Muscle of leg (tissue), 11 donors: Measurements from ENCODE around the gene CDK8. TPM values are rescaled to one million over a fixed set of nuclear protein-coding genes. Genes with fewer than 3 reads are reported as not detected.
"Not testable (repeated sequence)": the region's sequence is repeated elsewhere in the genome, so short reads cannot be mapped to it uniquely, and the experiment has no call there.

Source experiments
- DNase-seq: peaks from one replicate; pipeline ENCODE4 v3.0.0; 2013
- H3K27ac ChIP-seq: one replicate; pipeline ENCODE4 v1.5.1; 2013; ENCODE audit warnings: mild to moderate bottlenecking, low read length, control low read depth
- H3K27me3 ChIP-seq: one replicate; pipeline ENCODE4 v1.6.1; 2013; ENCODE audit warnings: low read length; ENCODE audit not compliant: control insufficient read depth, insufficient read depth
- H3K36me3 ChIP-seq: one replicate; pipeline ENCODE4 v1.6.1; 2013; ENCODE audit warnings: low read length; ENCODE audit not compliant: control insufficient read depth, insufficient read depth
- H3K4me1 ChIP-seq: one replicate; pipeline ENCODE4 v1.6.1; 2013; ENCODE audit warnings: low read length; ENCODE audit not compliant: control insufficient read depth, insufficient read depth
- H3K4me3 ChIP-seq: one replicate; pipeline ENCODE4 v1.5.1; 2013; ENCODE audit warnings: low read length, control low read depth
- H3K9me3 ChIP-seq: replicated peaks from 2 replicates; pipeline ENCODE4 v1.6.1; 2013; ENCODE audit warnings: low read depth, low read length; ENCODE audit not compliant: control insufficient read depth
- WGBS: methylation state at CpG from one replicate; pipeline ENCODE4 v1.1.5; 2013; ENCODE audit warnings: missing lambda C conversion rate; ENCODE audit not compliant: insufficient coverage; 5-methylcytosine and 5-hydroxymethylcytosine counted together
- polyA plus RNA-seq, 8 donors: library from polyadenylated mRNA; unstranded; fragments of 120-200 nt; gene quantifications; one replicate each; pipeline versions ENCODE4 v1.2.1 to v1.2.3, GENCODE V29; 2013; ENCODE audit warnings: inconsistent platforms in 1 of 8, low replicate concordance in 1 of 8; ENCODE audit not compliant: insufficient read length in 8 of 8, insufficient read depth in 1 of 8
- total RNA-seq: library from RNA; stranded (reverse); fragments of 120-200 nt; gene quantifications from one replicate; pipeline ENCODE4 v1.2.4, GENCODE V29; 2013

The CDK8 gene
- total and polyA plus RNA-seq, 9 donors: 17.3 to 30.0 (median 24.3) TPM

GRCh38 chr13:26272621-26273020, 18.7 kb downstream of the CDK8 start:
- H3K27me3 ChIP-seq: no peaks in the 10 kb centered on the region
- WGBS: no CpG with 5 or more reads among the region's 3 CpGs
- H3K36me3 ChIP-seq: no peaks in the 10 kb centered on the region
- no peaks in the 10 kb centered on the region for H3K9me3 ChIP-seq
- no peak overlapping the region for H3K4me3 ChIP-seq
- H3K4me1 ChIP-seq: no peaks in the 10 kb centered on the region
- no peak overlapping the region for H3K27ac ChIP-seq
- no peak for DNase-seq

- Histone ChIP-seq H3K4me3 (no peak overlapping the region), H3K4me1 (no peaks in the 10 kb centered on the region), H3K27ac (no peak overlapping the region), H3K9me3 (peaks cover 2% of the 10 kb centered on the region), H3K27me3 (no peaks in the 10 kb centered on the region), H3K36me3 (peaks cover 7% of the 10 kb centered on the region)
- WGBS: no CpG with 5 or more reads among the region's 2 CpGs
- DNase-seq: no peak
These were observed 26.4 kb downstream of the CDK8 start for GRCh38 chr13:26280295-26280694.

- H3K27me3 ChIP-seq: no peaks in the 10 kb centered on the region
- no peak overlapping the region for H3K4me3 ChIP-seq
- H3K27ac ChIP-seq: no peak overlapping the region
- 80% methylated on average over 1 of the region's 1 CpG for WGBS
- peaks cover 7% of the 10 kb centered on the region for H3K36me3 ChIP-seq
- H3K4me1 ChIP-seq: no peaks in the 10 kb centered on the region
- DNase-seq: no peak
- H3K9me3 ChIP-seq: peaks cover 2% of the 10 kb centered on the region
These were observed 26.9 kb downstream of the CDK8 start for GRCh38 chr13:26280822-26281221.

GRCh38 chr13:26285911-26286310, 32.0 kb downstream of the CDK8 start:
- H3K27ac ChIP-seq: not testable (repeated sequence)
- WGBS: no CpG with 5 or more reads among the region's 2 CpGs

GRCh38 chr13:26288838-26289237, 34.9 kb downstream of the CDK8 start:
- H3K4me3 ChIP-seq, DNase-seq, H3K9me3 ChIP-seq, H3K4me1 ChIP-seq, H3K27ac ChIP-seq, H3K27me3 ChIP-seq, H3K36me3 ChIP-seq: not testable (repeated sequence)
- WGBS: 100% methylated on average over 2 of the region's 7 CpGs

More at GRCh38 chr13:26285911-26286310, 32.0 kb downstream of the CDK8 start:
- H3K4me3 ChIP-seq, H3K9me3 ChIP-seq, DNase-seq, H3K4me1 ChIP-seq, H3K36me3 ChIP-seq, H3K27me3 ChIP-seq: not testable (repeated sequence)

- 60% methylated on average over 1 of the region's 6 CpGs for WGBS
- DNase-seq: peak; percentile 4
- Histone ChIP-seq H3K4me1 (no peaks in the 10 kb centered on the region), H3K4me3 (no peak overlapping the region), H3K36me3 (no peaks in the 10 kb centered on the region), H3K27me3 (no peaks in the 10 kb centered on the region), H3K9me3 (no peaks in the 10 kb centered on the region), H3K27ac (no peak overlapping the region)
These were observed 41.9 kb downstream of the CDK8 start for GRCh38 chr13:26295812-26296211.

- Histone ChIP-seq H3K27ac (no peak overlapping the region), H3K9me3 (no peaks in the 10 kb centered on the region), H3K36me3 (no peaks in the 10 kb centered on the region), H3K4me1 (no peaks in the 10 kb centered on the region), H3K27me3 (no peaks in the 10 kb centered on the region), H3K4me3 (no peak overlapping the region)
- no CpG with 5 or more reads among the region's 4 CpGs for WGBS
- DNase-seq: no peak
These were observed 45.3 kb downstream of the CDK8 start for GRCh38 chr13:26299168-26299750.

GRCh38 chr13:26300140-26300539, 46.2 kb downstream of the CDK8 start:
- Histone ChIP-seq H3K4me1 (no peaks in the 10 kb centered on the region), H3K27ac (no peak overlapping the region), H3K9me3 (no peaks in the 10 kb centered on the region), H3K27me3 (no peaks in the 10 kb centered on the region), H3K36me3 (no peaks in the 10 kb centered on the region), H3K4me3 (no peak overlapping the region)
- DNase-seq: no peak
- WGBS: no CpG with 5 or more reads among the region's 6 CpGs

GRCh38 chr13:26305676-26306075, 51.7 kb downstream of the CDK8 start:
- no peaks in the 10 kb centered on the region for H3K36me3 ChIP-seq
- DNase-seq: no peak
- no CpG with 5 or more reads among the region's 1 CpG for WGBS
- no peaks in the 10 kb centered on the region for H3K27me3 ChIP-seq
- H3K9me3 ChIP-seq: no peaks in the 10 kb centered on the region
- H3K4me1 ChIP-seq: no peaks in the 10 kb centered on the region
- no peak overlapping the region for H3K27ac ChIP-seq
- no peak overlapping the region for H3K4me3 ChIP-seq

- WGBS: no CpG with 5 or more reads among the region's 1 CpG
- H3K27ac ChIP-seq: no peak overlapping the region
- DNase-seq: no peak
- H3K36me3 ChIP-seq: no peaks in the 10 kb centered on the region
- no peaks in the 10 kb centered on the region for H3K27me3 ChIP-seq
- peaks cover 3% of the 10 kb centered on the region for H3K9me3 ChIP-seq
- H3K4me3 ChIP-seq: no peak overlapping the region
- no peaks in the 10 kb centered on the region for H3K4me1 ChIP-seq
These were observed 53.8 kb downstream of the CDK8 start for GRCh38 chr13:26307701-26308100.

GRCh38 chr13:26308250-26308649, 54.3 kb downstream of the CDK8 start:
- H3K27me3 ChIP-seq: no peaks in the 10 kb centered on the region
- H3K9me3 ChIP-seq: peaks cover 3% of the 10 kb centered on the region
- H3K4me3 ChIP-seq: no peak overlapping the region
- no peaks in the 10 kb centered on the region for H3K36me3 ChIP-seq
- H3K27ac ChIP-seq: no peak overlapping the region
- H3K4me1 ChIP-seq: no peaks in the 10 kb centered on the region
- no peak for DNase-seq
